Stimulated activated CD8-positive, alpha-beta memory T cell treated with anti-CD3 and anti-CD28 coated beads, Interleukin-12 subunit alpha, Interleukin-12 subunit beta, amount 100 ng/mL, for 24 hours (primary cell): ENCODE data around the gene SLC19A1.

Experiments
- DNase-seq: peaks from one replicate; pipeline ENCODE4 v3.0.0-alpha.2; 2020; ENCODE audit errors: extremely low read depth

Gene SLC19A1

DNA sequence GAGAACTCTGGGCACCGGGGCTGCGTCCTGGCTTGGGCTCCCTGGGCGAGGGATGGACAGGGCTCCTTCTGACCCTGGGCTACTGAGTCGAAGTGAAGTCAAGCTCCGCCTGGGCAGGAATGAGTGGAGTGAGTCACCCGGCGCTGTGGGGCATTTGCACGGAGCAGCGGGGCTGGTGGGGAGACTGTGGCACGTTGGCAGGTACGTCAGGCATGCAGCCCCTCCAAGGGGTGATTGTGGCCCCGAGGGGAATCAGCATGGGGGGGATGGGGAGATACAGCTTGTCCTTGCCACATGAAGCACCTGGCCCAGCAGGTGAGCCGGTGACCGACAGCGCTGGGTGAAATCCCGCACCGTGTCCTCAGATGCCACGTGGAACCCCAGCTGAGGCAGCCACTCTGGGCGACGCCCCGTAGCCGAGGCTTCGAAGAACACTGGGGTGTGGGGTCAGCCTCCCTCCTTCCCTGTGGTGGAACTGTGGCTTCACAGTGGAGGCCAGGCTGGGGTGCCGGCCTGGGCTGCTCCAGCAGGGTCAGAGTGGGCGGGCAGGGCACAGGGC lies 74.9 kb downstream of the SLC19A1 start:
- no peak for DNase-seq

DNA sequence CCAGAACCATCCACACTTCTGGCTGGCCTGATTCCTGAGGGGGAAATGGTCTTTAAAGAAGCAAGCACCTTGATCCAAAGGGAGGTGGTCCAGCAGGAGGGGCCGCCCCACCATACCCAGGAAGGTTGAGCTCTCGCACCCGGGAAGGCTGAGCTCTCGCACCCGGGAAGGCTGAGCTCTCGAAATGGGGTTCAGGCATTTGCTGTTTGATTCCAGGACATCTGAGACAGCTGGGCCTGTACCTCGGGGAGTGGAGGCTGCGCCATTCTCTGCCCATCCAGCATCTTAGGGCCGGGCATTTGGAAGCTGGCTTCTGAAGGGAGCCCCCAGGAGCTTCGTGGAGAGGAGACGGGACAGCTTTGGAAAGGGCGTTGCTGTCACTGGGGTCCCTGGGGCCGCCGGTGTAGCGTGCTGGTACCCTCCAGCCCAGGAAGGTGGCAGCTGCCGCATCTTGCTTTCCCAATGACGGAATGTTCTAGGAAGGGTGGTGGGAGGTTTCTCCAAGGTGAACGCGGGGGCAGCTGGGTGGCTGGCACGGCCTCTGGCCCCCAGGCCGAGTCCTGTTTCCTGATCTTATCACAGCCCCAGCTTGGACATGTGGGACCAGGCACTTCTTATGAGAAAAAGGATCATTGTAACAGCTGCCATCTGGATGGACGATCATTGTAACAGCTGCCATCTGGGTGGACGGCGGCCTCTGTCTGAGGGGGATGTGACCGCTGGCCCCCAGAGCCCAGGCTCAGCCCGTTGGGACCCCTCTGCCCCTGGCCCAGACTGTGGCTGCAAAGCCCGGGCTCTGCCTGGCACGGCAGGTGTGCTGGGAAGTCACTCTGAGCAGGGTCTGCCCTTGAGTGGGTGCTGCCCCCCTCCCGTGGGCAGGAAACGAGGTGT lies 75.7 kb downstream of the SLC19A1 start:
- DNase-seq, result no peak

DNA sequence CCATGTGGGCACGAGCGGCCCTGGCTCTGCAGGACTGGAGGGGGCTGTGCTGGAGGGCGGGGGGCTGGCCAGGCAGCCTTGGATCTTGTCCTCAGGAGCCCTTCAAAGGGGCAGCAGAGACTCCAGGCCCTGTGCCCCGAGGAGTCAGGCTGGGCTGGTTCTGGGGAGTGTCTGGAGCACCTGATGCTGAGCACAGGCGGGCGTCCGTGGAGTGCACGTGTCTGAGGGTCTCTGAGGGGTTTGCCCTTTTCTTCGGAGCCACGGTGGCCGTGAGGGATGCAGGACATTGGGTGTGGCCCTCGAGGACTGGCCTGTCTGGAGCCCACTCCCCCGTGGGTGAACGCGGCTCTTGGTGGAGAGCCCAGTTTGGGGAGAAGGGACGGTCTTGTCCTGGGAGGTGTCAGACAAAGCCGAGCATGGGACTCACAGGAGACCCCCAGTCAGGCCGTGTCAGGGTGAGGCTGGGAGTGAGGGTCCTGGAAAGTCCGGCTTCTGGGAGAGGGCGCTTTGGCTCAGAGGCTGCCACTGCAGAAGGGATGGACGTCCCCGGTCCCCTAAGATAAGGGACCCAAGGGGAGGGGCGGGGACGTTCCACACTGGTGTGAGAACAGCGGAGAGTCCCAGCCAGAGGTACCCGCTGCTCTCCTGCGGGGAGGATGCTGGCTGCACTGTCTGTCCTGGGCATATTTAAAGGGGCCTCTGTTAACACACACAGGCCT lies 76.5 kb downstream of the SLC19A1 start:
- DNase-seq, result no peak

DNA sequence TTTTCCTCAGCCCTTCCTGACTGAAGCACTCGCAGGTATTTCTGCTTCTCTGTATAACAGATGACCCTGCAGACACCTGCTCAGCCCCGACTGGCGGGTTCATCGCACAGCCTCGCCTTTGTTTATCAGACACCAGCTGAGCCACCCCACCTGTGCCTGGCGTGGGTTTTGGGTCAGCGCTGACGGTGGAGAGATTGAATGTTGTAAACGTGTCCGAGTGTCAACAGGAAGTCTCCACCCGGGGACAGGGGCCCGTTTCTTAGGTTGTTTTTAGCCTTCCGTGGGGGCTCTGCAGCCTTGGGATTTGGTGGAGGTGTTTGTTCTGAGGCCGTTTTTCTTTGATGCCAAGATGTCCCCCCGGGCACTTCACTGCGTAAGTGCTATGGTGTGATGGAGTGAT lies 77.1 kb downstream of the SLC19A1 start:
- no peak for DNase-seq

DNA sequence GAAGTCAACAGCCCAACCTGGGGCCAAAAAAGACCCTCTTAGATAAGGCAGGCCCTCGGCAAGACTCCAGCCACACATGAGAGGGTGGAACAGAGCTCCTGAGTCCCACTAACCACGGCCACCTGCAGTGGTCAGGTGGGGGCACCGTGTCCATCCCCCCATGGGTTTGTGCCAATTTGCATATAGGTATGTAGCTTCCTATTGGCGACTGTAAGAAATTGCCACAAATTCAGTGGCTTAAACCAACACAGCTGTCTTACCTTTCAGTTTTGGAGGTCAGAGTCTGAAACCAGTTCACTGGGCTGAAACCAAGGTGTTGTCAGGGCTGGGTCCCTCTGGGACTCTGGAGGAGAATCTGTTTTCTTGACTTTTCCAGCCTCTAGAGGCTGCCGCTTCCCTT lies 77.9 kb downstream of the SLC19A1 start:
- DNase-seq, result no peak

DNA sequence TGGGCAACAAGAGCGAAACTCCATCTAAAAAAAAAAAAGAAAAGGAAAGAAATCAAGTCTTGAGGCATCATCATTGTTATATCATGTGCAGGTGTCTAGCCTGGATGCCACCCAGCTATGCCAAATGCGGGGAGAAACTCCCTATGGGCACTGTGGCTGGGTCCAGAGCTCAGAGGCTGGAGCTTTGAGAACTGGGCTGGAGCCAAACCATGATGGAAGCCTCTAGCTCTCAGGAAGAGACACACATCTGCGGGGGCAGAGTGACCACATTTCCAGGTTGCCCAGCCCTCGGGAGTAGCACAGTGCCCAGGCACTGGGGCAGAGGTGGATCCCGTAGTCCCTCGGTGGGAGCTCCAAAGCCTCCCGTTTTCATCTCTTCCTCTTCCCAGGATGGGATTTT lies 78.4 kb downstream of the SLC19A1 start:
- no peak for DNase-seq

DNA sequence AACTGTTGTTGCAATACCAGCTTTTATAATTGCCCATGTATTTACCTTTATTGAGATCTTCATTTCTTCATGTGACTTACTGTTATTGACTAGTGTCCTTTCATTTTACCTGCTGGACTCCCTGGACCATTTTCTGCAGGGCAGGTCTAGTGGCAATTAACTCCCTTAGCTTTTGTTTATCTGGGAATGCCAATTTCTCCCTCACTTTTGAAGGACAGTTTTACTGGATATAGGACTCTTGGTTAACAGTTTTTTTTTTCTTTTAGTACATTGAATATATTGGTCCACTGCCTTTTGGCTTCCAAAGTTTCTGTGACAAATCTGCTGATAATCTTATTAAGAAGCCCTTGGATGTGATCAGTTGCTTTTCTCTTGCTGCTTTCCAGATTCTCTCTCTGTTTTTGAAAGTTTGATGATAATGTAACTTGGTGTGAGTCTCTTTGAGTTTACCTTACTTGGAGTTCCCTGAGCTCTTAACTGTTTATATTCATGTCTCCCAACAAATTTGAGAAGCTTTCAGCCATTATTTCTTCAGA lies 80.4 kb downstream of the SLC19A1 start:
- no peak for DNase-seq

DNA sequence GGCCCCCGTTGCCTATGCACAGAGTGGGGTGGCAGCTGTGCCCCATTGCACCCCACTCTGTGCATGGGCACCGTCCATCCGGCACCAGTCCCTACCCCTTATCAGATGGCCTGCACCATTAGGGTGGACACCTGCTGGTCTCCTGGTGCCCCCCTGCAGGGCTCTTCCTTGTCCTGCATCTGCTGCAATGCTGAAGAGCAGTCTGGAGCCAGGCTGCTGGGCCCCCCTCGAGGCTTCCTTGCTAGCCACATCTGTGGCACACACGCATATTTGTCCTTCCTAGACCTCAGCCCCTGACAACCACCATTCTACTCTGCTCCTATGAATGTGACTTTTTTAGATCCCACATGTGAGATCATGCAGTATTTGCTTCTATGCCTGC lies 80.9 kb downstream of the SLC19A1 start:
- no peak for DNase-seq

DNA sequence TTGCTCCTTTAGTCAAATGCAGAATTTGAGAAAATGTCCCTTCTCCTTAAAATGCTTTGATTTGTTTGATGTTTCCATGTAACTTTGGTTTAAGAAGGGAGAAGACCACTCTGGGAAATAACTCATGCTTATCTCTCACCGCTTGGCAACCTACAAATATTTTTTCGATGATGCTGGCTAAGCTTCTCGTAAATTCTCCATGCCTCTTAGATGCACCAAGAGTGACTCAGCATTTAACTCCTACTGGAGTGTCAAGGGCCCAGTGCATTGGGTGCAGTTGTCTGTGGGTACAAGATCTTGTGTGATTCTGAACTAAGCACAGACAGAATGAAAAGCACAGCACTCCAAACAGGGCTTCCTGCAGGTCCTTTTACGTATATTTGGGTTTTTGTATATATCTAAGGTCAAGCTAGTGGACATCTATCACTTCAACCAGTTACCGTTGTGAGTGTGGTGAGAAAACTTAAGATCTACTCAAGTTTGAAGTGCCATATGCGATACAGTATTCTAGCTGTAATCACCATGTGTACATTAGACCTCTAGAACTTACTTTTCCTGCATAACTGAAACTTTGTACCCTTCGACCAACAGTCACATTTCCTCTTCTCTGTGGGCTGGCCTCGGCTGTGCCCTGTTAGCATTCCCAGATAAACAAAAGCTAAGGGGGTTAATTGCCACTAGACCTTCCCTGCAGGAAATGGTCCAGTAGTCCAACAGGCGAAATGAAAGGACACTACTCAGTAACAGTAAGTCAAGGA lies 81.5 kb downstream of the SLC19A1 start:
- DNase-seq, result no peak

DNA sequence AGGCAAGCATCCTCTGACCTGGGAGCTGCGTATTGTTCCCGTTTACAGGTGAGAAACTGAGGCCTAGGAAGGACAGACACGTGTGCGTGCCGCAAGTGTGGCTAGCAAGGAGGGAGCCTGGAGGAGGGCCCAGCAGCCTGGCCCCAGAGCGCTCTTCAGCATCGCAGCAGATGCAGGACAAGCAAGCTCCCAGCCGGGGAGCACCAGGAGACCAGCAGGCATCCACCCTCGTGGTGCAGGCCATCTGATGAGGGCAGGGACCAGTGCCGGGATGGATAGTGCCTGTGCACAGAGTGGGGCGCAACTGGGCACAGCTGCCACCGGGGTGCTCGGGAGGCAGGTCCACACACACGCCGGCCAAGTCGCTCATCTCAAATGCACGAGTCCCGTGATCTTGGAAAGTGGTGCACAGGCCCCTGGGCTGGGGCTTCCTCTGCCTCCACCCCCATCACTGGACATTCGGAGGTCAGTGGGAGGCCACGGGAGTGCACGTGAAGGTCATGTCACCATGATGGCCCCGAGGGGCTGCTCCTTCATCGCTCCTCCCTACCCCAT lies 82.2 kb downstream of the SLC19A1 start:
- DNase-seq, result no peak

DNA sequence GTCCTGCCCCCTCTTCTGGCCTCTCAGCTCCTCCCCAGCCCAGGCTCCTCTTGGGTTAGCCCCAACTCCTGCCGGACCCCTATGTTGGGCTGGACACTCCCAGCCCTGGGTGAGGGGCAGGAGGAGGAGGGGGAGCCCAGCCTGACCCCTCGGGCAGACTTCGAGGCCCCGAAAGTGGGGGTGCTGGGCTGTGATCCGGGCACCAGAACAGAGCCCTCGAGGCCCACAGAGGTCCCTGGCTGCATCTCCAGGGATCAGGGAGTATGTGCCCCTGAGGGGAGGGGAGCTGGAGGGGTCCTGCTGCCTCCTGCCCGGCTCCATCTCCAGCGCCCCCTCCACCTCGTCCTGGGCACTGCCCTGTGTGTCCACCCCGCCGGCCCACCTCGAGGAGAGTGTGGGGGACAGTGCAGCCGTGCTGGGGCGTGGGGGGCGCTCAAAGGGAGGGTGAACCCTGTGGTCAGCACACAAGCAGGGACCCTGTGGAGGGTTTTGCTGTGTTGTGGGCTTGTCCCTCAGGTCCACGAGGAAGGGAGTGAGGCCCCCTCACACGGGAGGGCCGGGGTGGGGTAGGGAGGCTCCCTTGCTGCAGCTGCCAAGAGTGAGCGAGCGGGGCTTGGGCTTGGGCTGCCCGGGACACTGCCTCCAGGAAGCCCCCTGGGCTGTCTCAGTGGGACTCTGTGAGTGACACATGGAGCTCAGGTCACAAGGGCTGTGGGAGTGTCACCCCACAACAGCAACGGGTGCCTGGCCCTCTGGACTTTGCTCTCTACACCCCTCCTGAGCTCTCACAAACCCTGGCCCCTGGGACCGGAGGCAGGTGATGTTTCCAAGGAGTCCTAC lies 82.8 kb downstream of the SLC19A1 start:
- no peak for DNase-seq

DNA sequence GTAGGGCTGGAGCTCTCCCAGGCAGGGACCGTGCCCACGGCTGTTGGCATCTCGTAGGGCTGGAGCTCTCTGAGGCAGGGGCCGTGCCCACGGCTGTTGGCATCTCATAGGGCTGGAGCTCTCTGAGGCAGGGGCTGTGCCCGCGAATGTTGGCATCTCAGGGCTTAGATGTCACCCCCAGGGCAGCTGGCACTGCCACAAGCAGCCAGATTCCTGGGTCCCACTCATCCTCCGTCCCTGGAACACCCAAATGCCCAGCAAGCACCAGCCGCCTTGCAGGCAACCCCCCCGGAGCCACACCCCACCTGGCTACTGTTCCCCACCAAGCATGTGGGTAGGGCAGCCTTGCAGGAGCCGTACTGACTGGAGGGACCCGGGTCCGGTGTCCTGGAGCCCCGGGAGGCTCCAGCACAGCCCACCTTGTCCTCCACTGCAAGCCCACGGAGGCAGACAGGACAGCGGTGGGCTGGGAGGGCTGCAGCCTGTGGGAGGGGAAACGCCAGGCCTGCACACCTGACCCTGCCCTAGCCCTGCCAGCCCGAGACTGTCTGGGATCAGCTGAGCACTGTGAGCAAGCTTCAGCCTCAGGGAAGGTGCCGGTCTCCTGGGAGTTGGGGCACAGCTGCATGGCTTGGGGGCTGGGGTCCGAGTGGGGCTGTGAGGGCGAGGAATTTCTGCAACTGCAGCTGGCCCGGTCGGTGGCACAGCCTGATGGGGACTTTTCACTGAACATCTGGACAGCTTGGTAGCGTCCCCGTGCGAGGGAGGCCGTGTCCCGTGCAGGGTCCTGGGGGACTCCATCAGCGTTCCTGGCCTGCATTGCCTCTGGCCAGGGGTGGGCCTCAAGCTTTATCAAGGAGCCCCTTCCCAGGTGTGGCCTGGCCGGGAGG lies 83.7 kb downstream of the SLC19A1 start:
- no peak for DNase-seq

DNA sequence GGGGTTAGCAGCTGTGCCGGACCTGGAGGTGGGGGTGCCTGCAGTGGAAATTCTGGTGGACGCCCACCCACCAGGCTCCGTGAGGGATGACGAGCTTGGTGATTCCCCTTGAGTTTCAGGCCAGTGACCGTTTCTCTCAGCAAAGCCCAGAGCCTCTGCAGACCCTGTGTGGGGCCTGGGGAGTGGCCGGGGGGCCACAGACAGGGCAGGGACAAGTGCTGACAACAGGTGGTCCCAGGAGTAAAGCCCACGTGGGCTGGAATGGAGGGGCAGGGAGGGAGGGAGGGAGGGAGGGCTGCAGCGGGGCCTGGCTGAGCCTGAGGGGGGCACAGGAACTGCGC lies 84.4 kb downstream of the SLC19A1 start:
- no peak for DNase-seq

DNA sequence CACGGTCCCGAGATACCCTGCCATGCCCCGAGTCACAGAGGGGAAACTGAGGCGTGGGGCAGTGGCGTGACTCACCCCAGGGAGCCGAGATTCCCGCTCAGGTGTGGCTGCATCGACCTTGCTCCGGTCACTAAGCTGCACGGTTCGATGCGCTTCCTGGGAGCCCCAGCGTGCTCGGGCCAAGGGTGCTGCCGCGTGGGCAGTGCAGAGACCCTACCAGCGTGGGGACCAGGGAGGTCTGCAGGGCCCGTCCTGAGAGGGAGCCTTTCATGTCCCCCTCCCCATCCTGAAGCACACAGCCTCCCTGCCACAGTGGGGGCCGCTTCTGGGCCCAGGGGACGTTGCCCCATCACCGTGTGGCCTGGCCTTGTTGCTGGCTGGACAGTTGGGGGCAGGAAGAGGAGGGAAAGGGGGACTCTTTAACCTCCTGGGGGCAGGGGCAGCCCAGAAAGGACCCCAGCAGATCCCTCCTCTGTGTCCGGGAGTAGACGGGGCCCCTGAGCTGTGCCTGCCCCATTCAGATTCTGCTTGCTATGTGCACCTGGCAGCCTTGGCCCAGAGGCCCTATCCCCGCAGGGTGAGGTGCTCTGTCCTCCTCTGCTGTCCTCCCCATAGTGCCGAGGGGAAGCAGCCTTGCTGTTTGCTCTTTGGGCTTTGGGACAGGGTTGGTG lies 84.9 kb downstream of the SLC19A1 start:
- no peak for DNase-seq

DNA sequence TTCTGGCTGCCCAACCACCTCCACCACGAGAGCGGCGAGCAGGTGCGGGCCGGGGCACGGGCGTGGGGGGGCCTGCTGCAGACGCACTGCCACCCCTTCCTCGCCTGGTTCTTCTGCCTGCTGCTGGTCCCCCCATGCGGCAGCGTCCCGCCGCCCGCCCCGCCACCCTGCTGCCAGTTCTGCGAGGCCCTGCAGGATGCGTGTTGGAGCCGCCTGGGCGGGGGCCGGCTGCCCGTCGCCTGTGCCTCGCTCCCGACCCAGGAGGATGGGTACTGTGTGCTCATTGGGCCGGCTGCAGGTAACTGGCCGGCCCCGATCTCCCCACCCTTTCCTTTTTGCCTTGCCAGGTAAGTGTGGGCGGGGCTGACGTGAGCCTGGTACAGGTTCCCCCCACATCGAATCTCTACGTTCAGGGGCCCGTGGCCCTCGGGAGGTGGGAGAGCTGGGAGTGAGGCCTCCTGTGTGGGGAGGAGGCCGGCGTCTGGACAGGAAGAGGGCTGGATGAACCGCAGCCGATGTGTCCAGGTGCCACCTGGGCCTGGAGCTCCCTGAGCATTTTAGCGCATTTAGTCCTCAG lies 85.6 kb downstream of the SLC19A1 start:
- no peak for DNase-seq

DNA sequence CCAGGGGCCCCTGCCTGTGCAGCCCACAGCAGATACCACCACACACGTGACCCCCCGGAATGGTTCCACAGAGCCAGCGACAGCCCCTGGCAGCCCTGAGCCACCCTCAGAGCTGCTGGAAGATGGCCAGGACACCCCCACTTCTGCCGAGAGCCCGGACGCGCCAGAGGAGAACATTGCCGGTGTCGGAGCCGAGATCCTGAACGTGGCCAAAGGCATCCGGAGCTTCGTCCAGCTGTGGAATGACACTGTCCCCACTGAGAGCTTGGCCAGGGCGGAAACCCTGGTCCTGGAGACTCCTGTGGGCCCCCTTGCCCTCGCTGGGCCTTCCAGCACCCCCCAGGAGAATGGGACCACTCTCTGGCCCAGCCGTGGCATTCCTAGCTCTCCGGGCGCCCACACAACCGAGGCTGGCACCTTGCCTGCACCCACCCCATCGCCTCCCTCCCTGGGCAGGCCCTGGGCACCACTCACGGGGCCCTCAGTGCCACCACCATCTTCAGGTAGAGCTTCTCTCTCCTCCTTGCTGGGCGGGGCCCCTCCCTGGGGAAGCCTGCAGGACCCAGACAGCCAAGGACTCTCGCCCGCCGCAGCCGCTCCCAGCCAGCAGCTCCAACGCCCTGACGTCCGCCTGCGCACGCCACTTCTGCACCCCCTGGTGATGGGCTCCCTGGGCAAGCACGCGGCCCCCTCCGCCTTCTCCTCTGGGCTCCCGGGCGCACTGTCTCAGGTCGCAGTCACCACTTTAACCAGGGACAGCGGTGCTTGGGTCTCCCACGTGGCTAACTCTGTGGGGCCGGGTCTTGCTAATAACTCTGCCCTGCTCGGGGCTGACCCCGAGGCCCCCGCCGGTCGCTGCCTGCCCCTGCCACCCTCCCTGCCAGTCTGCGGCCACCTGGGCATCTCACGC lies 86.3 kb downstream of the SLC19A1 start:
- DNase-seq, result no peak

DNA sequence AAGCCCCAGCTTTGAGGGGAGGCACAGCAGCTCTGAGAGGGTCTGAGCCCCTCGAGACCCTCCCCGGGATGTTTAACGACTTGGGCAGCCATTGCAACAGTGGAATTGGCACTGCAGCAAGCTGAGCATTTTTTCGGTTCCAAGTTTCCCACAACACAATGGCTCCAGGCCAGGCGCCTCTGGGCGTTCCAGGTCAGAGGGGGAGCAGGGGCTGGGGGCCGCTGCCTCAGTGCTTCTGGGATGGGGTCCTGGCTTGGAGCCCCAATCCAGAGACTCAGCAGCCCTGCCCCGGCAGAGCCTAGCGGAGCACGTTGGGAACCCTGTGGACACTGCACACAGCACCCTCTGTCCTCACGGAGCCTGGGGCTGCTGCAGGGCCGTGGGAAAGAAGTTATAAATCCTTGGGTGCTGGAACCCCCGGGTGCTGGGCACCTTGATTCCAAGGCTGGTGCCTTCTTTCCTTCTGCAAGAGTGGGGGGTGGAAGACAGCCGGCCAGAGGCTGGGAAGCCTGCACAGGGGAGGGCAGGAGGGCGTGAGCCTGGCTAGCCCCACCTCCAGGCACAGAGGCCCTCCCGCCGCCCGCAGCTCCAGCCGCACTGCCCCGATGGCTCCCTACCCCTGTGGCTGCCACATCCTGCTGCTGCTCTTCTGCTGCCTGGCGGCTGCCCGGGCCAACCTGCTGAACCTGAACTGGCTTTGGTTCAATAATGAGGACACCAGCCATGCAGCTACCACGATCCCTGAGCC lies 87.1 kb downstream of the SLC19A1 start:
- DNase-seq, result no peak
